Activated CD4-positive, alpha-beta T cell treated with anti-CD3 and anti-CD28 coated beads for 24 hours (primary cell): ENCODE data around the gene SH3RF1.

Experiments used
- DNase-seq, 2 donors: peaks; one replicate each; pipeline ENCODE4 v3.0.0-alpha.2; 2020; ENCODE audit warnings: low read depth in 2 of 2

SH3RF1 gene

DNA sequence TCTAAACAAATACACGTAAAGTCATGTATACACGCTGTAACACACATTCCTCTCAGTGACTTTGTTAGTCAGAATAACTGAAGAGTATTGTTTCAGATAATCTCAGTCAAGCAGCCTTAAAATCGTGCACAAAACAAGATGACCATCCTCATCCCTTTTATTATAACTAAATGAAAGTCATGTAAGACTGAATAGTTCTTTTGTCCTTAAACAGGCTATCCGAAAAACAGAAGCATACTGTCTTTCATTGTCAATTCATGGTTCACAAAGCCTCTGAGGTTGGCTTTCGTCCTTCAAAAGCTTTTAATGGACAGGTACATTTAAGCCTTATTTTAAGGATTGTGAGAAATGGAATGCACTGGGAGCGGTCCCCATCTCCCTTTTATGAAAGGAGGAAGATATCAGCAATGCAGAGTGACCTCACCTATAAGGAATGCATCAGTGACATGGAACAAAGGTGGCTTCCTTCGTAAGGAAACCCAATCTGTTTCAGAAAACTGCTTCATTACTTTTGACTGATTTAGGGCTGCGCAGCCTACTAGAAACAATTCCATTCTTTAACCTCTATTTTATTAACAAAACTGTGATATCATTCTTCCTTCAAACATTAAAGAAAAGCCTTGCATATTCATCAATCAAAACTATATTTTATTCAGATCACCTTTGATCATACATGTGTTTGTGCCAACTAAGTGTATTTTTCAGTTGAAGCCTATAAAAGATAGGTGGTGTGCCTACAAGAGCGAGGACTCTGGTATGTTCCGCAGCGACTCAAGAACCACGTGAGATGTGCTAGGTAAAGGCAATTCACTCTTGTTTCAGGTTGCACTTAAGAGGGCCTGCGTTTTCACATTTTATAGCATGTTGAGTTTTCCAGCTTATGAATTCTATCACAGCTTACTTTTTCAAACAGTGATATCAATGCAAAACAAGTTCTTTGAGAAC lies 19.2 kb downstream of the SH3RF1 start:
- DNase-seq, result no peak

DNA sequence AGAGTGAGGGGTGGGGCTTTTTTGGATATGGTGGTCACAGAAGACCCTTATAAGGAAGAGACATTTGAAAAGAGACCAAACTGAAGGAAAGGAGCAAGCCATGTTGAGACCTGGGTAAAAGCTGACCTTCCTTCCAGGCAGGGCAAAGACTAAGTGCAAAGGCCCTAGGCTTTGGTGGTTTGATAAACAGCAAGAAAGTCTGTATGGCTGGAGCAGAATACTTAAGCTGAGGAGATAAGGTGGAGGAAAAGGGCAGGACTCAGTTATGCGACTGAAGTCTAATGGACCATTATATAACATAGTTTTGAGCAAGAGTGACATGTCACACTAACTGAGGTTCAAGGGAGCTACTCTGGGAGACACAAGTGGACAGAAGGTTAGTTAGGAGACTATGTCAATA lies 20.0 kb downstream of the SH3RF1 start:
- no peak for DNase-seq

DNA sequence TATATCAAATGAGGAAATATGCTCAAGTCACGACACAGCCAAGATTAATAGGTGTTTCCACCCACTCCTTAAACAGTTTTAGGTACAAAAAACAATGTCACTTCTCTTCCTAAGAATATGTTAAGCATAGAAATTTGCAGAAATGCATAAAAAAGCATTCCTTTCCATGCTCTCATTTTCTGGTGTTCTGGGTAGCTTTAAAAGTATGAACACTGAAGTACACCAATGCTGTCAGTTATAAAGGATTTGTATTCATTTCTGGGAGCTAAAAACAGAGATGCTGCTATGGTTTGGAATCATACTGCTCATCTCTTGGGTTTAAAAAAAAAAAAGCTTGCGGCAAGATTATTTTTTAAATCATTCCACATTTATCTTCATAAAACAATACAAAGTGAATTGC lies 20.8 kb downstream of the SH3RF1 start:
- DNase-seq, result no peak

DNA sequence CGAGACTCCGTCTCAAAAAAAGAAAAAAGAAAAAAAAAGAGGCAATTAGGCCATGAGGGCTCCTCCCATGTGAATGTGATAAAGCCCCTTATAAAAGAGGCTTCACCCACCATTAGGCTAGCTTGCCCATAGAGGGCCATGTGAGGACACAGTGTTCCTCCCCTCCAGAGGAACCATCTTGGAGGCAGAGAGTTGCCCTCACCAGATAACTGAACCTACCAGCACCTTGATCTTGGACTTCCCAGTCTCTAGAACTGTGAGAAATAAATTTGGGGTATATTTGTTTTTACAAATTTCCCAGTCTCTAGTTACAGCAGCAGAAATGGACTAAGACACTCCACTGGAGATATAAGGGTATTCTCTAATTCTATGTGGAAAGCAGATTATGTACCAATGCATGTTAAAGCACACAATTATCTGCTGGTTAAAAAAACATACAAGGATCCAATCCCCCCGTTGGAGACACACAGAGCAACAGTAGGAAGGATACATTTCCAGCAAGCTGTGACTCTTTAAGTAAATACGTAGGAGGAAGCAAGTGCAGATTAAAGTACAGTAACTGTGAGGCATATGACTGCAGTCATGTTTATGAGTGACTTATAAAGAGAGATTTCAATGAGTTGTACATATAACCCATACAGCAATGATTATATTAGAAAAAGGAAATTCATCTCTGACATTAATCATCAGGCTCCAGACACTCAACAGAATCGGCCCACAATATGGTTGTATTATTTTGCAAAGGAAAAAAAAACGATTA lies 21.4 kb downstream of the SH3RF1 start:
- no peak for DNase-seq

DNA sequence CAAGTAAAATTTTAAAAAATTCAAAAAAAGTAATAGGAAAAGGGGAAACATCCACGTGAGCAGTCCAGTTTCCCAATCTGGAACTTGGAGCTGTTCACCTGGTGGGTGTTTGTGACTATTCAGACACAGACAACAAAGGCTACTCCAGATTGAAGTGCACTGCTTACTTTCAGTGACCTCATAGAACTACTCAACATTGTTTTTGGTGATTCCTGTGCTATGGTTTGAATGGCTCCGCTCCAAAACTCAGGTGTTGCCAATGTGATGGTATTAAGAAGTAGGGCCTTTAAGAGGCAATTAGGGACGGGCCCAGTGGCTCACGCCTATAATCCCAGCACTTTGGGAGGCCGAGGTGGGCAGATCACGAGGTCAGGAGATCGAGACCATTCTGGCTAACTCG lies 22.1 kb downstream of the SH3RF1 start:
- DNase-seq, result no peak

DNA sequence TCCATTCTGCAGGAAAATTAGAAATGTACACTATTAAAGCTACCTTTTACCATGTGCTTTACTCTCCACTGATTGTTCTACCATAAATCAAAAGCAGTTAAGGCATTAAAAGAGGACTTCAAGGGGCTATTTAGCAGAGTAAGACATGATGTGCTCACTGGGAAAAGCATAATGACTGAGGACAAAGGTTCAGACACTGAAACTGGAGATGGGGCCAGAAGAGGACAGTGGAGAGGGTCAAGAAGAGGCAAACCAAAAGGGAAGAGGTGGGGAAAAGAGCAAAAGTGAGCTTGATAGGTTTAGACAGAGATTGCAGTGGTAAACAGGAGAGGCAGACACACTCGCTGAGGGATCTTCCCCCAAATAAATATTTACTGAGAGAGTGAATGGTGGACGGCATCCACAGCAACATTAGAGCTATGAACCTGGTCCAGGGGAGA lies 23.8 kb downstream of the SH3RF1 start:
- no peak for DNase-seq

DNA sequence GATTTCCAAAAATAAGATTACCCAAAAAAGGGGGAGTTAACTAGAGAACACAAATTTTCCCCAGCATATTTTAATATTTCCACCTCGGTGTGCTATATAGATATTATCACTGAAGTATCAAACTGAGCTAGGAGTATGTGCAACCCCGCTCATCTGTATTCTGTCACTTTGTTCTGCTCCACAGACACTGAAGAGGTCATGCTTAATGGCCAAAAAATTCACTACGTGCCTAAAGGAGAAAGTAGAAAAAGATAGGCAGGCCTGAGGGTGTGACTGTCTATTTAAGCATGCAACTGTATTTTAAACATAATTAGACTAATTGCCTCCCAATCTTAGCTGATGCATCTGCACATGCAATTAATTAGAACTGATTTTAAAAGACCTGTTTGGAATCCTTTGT lies 24.5 kb downstream of the SH3RF1 start:
- no peak for DNase-seq

DNA sequence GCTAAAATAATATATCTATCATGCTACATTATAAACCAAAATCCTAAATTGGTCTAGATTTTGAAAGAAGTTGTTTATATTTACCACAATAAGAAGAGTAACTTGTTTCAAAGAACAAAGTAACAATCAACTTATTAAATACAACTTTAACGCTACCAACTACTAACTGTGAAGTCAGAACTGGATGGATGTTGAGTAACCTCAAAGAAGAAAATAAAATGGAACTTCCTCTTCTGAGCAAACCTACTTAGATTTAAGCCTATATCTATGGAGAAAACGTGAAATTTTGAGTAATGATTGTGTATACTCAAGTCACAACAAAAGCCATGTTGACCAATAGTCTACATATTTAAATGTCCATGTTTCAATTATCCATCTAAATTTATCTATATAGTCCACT lies 25.7 kb downstream of the SH3RF1 start:
- no peak for DNase-seq

DNA sequence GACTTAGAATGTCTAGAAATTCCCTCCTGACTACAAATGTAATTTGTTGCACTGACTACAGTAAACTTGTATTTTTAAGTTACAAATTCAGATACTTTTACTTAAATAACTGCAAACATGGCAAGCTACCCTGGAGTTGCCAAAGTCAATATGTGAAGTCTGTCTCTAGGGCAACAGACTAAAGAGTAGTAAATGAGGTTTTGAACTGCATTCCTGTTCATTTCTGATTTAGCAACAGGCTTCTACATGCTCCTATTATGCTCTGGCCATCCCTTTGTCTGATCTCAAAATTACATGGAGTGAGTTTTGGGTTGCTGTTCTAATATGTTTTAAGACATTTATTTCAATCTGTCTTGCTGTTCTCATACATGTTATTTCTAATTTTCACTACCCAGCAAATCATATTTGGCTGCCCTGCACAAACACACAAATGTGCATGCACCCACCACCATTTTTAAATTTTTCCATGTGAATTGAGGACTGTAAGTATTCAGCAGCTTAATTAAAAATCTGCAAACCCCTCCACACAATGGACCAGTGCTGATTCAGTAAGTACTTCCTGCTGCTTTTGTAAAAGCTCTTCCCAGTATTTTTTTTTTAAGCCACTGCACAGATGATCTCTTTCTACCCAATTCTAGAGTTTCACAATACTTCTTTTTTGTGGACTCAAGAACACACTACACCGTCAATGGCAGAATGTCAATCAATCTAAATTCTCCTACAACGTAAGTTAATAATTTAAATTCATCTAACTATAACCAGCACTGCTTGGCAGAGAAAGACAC lies 26.7 kb downstream of the SH3RF1 start:
- DNase-seq, result no peak

DNA sequence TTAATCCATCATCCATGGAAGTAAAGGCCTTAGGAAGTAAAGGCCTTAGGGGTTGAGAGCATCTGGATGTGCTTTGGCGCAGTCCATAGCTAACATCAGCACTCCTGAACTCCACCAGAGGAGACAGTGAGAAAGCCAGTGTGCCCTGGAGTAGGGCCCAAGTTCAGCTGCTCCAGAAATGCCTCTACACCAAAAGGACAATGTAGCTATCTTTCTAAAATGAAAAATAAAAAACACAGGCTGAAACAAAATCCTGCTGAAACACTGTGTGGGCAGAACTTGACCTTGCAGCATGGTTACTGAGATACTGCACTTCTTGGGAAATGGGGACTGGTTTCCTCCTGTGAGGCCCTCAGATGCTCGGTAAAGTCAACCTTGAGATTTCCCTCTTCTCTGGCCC lies 29.3 kb downstream of the SH3RF1 start:
- DNase-seq, result no peak

DNA sequence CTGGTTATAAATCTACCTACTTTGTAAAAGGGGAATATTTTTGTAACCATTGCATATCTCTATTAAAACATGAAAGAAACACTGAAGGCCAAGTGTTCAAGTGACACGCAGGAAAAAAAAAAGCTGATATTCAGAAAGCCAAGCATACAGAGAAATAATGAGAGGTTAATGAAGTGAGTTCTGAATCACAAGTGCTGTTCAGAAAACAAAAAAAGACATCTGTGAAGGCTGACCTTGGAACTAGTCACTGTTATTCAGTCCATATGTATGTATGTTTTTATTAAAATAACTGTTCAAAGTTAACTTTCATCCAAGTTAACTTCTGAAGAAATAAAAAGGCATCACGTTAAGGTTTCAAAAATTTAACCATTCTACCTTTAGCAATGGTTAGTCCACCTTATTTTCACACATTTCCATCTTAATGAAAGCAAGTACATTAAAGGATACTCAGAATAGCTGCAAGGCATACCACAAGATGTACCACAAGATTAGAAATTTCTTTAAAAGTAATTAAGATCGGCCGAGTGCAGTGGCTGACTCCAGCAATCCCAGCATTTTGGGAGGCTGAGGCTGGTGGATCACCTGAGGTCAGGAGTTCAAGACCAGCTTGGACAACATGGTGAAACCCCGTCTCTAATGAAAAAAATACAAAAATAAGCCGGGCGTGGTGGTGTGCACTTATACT lies 31.4 kb downstream of the SH3RF1 start:
- no peak for DNase-seq

DNA sequence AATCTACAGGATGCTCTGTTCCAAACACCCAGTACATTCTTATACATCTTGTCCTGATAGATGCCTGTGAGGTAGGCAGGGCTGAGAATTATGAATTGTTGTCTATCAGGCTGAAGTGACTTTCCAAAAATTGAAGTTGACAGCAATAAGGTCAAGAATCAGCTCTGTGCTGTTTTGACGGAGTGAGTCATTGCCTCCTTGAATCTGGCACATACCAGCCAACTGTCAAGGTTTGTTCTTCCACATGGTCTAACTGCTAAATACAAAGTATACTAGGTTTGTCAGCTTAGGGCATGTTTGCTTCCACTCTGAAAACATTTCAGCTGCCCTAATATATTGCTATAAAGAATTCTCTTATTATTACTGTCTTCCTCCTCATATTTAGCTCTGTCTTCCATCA lies 32.3 kb downstream of the SH3RF1 start:
- DNase-seq, result no peak

DNA sequence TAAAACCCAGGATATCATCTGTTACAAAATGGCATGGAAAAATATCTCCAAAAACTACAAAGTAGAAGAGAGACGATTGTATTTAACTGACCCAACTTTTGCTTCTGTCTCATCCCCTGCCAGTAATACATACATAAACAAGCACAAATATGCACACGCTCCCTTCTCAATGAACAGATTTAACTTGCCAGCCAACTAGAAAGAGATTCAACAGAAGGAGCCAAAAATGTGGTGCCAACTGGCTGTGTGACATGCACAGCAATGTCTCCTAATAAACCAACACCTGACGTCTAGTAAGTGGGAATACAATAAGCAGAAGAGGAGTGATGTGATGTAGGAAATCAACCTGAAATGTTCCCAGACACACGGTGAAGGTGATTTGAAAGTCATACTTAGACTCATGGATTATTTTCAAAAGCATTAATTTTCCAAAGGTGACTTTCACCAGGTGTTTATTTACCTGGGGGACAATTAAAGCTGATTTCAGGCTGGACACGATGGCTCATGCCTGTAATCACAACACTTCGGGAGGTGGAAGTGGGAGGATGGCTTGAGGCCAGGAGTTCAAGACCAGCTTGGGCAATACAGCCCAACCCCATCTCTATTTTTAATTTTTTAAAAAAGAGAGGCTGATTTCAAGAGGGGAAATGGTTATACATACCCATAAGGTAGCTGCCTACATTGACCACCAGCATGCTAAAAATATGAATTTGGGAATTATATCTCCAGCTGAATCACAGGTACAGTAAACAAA lies 33.7 kb downstream of the SH3RF1 start:
- DNase-seq, result no peak

DNA sequence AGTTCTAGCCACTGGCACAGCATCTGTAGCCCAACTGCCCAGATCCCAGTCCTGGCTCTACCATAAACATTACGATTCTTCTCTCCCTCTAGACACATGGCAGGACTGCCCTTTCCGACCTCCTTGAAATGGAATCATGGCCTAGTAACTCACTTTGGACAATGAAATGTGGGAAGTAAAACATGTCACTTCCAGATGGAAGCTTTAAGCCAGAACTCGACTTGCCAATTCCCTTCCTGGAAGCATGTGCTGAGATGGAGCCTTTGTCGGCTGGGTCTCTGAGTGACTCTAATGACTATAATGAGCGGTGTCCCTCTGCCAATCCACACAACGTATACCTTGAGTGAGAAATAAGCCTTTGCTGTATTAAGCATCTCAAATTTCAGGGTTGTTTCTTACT lies 34.7 kb downstream of the SH3RF1 start:
- DNase-seq, result no peak

DNA sequence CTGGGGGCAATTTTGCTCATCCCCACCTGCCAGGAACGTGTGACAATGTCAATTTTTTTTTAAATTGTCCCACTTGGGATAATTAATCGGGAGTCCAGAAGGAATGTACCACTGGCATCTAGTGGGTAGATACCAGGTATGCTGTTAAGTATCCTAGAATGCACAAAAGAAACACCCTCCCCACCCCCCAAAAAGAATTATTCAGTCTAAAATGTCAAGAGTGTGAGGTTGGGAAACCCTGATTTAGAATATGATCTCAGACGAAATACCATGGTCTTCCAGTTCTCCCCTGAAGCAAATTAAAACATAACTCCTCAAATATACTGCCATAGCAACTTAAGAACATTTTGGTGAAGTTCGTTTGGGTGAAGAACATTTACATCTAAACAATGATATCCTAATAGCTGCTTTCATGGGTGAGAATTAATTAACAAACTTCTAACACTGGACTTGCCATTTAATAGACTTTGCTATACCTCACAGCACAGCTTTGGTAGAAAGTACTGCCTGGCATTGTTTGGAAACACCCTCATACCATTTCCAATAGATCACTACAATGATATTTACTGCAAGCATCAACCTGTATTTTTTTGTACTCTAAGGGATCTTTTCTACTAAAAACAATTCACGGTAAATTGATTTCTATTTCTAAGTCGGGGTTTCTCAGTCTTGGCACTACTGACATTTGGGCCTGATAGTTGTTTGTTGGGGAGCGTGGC lies 36.5 kb downstream of the SH3RF1 start:
- DNase-seq, result no peak

DNA sequence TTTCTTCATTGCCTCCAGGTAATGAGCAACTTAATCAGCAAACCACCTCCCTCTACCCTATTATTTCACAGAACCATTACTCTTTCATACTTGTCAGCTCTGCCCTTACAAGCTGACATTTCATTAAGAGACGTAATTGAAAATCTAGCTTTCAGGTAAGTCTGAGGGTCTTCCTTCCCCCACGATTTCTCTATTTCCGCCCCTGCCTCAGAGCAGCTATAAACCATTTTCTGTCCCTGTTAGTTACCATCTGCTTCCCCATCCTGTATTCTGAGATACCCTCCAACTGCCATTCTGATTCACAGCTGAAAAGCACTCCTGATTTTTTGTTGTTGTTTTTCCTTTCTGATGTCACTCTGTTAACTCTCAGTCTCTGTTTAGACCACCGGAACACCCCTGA lies 37.1 kb downstream of the SH3RF1 start:
- no peak for DNase-seq

DNA sequence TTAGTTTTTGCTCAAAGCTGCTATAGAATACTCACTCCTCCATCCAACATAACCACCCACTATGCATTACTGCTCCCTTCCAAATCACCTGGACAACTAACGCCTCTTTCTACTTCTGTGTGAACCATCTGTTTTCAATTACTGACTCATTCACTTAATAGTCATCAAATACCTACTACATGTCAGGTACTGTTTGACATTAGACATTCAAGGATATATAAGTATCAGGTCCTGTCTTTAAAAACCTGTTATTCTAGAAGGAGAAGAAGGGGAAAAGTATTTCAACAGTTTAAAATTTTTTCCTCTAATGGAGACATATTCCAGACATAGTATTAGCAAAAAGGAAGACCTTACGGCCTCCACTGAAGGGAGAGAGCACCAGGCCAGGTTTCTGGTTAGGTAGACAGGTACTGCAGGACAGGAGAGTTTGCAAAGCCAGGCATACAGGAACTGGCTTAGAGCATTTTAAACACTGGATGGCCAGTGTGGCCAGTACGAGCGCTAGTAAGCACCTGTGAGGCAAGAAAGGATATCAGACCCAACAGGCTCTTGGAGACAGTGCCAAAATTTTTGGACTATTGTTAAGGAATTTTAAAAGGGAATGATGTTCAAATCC lies 39.0 kb downstream of the SH3RF1 start:
- no peak for DNase-seq

DNA sequence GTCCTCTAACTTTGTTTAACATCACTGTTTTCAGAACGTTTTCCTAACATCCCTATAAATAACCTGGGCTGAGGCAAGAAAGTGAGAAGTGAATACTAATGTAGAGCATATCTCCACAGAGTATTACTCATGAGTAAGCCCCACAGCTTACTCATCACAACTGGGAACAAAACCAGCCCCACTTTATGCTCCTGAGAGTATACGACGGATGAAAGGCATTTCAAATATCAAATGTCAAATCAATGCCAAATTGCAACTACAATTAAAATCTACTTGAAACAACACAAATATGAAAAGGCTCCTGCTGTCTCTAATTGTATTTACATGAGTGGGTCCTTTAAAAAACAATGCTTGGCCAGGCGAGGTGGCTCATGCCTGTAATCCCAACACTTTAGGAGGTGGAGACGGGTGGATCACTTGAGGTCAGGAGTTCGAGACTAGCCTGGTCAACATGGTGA lies 41.2 kb downstream of the SH3RF1 start:
- DNase-seq, result no peak

DNA sequence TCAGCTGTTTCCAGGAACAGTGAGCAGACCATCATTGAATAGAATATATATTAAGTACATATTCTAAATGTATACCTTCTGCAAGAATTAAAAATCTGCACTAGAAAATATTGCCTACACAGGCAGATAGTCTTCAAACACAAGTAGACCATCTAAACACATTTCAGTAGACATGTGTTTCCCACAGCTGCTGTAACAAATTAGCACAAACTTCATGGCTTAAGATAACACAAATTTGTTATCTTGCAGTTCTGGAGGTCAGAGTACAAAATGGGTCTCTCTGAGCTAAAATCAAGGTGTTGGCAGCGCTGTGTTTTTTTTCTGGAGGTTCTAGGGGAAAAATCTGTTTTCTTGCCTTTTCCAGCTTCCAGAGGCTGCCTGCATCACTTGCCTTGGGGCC lies 42.7 kb downstream of the SH3RF1 start:
- no peak for DNase-seq

DNA sequence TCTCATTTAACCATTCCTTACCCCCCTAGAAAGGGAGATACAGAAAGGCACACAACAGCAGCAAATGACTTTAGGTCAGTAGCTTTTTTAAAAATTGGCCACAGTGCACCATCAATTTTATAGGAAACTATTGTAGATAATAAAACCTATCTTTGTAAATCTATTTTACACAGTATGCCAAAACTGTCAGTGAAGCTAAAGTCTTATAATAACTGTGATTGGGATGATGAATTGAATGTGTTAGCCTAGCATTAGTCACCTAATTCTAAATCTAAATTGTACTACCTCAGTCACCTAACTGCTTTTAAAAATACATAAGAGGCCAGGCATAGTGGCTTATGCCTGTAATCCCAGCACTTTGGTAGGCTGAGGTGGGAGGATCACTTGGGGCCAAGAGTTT lies 44.2 kb downstream of the SH3RF1 start:
- no peak for DNase-seq
